GM13977 (cell line): ENCODE data around the gene WDR70.

Experiments
- DNase-seq: peaks from one replicate; pipeline ENCODE4 v3.0.0; 2012; ENCODE audit warnings: low spot score
- in situ Hi-C: fragments of 300-500 bp; cut with MboI; formaldehyde crosslinking; loops from one replicate; pipeline ENCODE4 v1.12.0; 2022; ENCODE audit warnings: low sequenced_read_pairs, low pct_unique_long_range_greater_than_20kb, mixed read lengths, inconsistent platforms; ENCODE audit not compliant: unreplicated experiment
- TF ChIP-seq, protein P1 (sequence below): IDR thresholded peaks from 2 replicates; pipeline ENCODE4 v1.5.1; 2012; ENCODE audit warnings: mild to moderate bottlenecking, control low read depth; ENCODE audit not compliant: insufficient read depth; ENCODE audit errors: extremely low read depth, missing control alignments

The WDR70 gene

DNA sequence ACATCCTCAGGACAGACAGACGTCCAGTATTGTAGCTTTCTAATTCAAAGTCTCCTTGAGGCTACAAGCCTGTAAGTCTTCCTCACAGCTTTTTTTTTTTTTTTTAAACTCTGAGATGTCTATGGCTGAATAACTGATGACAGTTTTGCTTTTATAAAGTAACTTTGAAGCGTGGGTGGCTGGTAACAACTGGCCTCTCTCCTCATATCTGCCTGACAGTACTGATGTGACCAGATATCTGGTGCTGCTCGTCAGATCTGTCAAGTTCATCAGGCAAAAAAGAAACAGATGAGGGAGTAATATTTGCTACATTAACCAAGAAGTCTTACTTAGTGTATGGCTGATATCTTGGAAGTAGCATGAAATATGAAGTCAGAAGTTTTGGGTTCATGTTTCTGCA lies 388.1 kb downstream of the WDR70 start:
- TF ChIP-seq, protein P1, sequence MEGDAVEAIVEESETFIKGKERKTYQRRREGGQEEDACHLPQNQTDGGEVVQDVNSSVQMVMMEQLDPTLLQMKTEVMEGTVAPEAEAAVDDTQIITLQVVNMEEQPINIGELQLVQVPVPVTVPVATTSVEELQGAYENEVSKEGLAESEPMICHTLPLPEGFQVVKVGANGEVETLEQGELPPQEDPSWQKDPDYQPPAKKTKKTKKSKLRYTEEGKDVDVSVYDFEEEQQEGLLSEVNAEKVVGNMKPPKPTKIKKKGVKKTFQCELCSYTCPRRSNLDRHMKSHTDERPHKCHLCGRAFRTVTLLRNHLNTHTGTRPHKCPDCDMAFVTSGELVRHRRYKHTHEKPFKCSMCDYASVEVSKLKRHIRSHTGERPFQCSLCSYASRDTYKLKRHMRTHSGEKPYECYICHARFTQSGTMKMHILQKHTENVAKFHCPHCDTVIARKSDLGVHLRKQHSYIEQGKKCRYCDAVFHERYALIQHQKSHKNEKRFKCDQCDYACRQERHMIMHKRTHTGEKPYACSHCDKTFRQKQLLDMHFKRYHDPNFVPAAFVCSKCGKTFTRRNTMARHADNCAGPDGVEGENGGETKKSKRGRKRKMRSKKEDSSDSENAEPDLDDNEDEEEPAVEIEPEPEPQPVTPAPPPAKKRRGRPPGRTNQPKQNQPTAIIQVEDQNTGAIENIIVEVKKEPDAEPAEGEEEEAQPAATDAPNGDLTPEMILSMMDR, result no peak
- no peak for DNase-seq
- in situ Hi-C loops, result no loop called here

DNA sequence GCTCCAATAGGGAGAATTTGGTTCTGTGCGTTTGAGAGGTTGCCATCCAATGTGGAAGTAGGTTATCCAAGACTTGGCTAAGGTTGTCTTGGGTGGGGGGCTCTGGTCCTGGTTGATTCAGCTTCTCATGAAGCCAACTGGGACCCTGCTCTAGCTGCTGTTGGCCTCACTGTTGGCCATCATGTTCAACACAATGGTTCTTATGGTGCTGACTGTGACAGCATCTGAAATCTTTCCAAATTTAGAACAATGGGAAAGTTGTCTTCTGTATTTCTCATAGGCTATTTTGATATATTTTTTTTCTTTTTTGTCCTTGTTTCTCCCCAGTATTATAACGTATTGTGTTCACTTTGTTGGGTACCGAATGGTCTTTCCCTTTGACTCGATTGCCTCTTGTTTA lies 388.8 kb downstream of the WDR70 start:
- in situ Hi-C loops, result no loop called here
- DNase-seq, result no peak
- TF ChIP-seq, protein P1, result no peak

DNA sequence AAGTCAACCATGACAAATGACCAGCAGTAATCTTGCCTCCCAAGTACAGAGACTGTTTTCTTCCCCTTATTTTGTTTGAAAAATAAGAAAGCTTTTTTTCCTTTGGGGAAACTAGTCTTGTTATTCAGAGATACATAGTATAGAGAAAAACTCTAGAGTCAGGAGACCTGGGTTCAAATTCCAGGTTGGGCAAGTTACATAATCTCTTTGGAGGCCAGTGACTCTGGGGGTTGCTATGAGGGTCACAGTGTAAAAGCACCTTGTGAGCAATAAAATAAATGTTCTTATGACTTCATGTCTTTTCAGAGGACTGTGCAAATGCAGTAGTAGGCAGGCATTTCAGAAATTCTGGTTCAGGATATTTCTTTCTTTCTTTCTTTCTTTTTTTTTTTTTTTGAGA lies 389.3 kb downstream of the WDR70 start:
- in situ Hi-C loops, result no loop called here

DNA sequence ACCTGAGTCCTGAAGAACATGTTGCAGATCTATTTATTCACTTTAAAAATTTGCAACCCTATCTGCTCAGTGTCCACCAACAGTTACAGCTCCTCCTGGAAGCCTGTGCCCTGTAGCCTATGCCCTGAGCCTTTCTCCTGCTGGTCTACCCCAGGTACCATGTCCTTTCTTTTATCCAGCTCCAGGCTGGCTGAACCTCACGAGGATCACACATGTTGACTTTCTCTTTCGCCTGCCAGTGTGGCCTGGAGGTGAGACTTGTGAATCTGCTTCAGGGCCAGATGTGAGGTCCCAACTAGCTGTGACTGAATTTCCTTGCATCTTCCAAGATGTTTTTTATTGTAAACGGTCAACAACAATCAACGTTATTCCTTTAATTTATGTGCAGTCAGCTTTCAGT lies 390.0 kb downstream of the WDR70 start:
- in situ Hi-C loops, result no loop called here
- TF ChIP-seq, protein P1, result no peak
- DNase-seq, result no peak

More for the DNA sequence above, 389.3 kb downstream of the WDR70 start:
- TF ChIP-seq, protein P1, result no peak
- no peak for DNase-seq

- TF ChIP-seq, protein P1, result no peak
- no peak for DNase-seq
- in situ Hi-C loops, result no loop called here
Observed at GRCh38 chr5:37769840-37770239, 390.7 kb downstream of the WDR70 start.

DNA sequence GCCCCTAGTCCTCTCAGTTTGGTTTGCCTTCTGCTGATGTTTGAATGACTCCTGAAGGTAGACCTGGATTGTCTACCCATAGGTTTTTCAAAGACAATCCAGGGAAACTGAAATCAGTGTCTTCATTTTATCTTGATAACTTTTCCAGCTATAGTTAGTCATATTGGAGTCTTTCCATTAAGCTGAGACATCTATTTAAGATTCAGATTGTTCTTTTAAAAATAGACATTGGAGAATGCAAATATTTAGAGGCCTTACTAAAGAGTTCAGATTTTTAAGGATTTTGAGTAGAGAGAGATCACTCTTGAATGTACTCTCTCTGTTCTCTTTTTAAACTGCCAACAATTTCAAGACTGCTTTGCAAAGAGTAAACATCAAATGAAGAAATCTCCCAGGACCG lies 391.7 kb downstream of the WDR70 start:
- TF ChIP-seq, protein P1, result no peak
- DNase-seq, result no peak
- in situ Hi-C loops, result no loop called here

GRCh38 chr5:37771203-37771611 lies 392.1 kb downstream of the WDR70 start:
- TF ChIP-seq, protein P1, result no peak
- no peak for DNase-seq
- in situ Hi-C loops, result no loop called here
